ENCODE results near the gene CFAP99. TPM values are rescaled to one million over a fixed set of nuclear protein-coding genes. Genes with fewer than 3 reads are reported as not detected.

Gene CFAP99
- total and polyA plus RNA-seq, 8 donors = 0.05 to 1.4 (median 0.62) TPM; not detected in 3

- Histone ChIP-seq H3K27ac (peak overlapping the region; percentile 25 to 86 (median 74)), H3K9me3 (no peaks in the 10 kb centered on the region), H3K4me3 (no peak overlapping the region), H3K36me3 (no peaks in the 10 kb centered on the region), H3K4me1 (peaks cover 96 to 100% (median 99%) of the 10 kb centered on the region in 4 donors), H3K27me3 (no peaks in the 10 kb centered on the region)
- DNase-seq = no peak
- intact Hi-C loops (cut with DNase I; ENCODE audit: low total_unique reads) = no loop called here
- WGBS, 5 donors = 65 to 87% (median 80%) methylated on average over 4 of the region's 4 CpGs
- no peak for TF ChIP-seq POLR2AphosphoS5 (IDR thresholded peaks at IDR 0.05)
- TF ChIP-seq POLR2A (IDR thresholded peaks at IDR 0.05) = no peak
- TF ChIP-seq CTCF (IDR thresholded peaks at IDR 0.05) = no peak
- no peak for TF ChIP-seq EP300 (IDR thresholded peaks at IDR 0.05)
Observed at GRCh38 chr4:2482192-2482591, 63.4 kb downstream of the CFAP99 start.

GRCh38 chr4:2482693-2483092 is 63.9 kb downstream of the CFAP99 start:
- Histone ChIP-seq H3K27ac (peak overlapping the region; percentile 57 to 86 (median 74)), H3K4me3 (peak overlapping the region in 1 of 4 donors; percentile 4), H3K36me3 (no peaks in the 10 kb centered on the region), H3K4me1 (peaks cover 96 to 100% (median 99%) of the 10 kb centered on the region in 4 donors), H3K27me3 (no peaks in the 10 kb centered on the region), H3K9me3 (no peaks in the 10 kb centered on the region)
- DNase-seq = peak in 1 of 2 donors; percentile 60
- WGBS, 5 donors = 5 to 20% (median 12%) methylated on average over 3 of the region's 3 CpGs
- intact Hi-C loops (cut with DNase I; ENCODE audit: low total_unique reads) = no loop called here
- no peak for TF ChIP-seq EP300 (IDR thresholded peaks at IDR 0.05)
- TF ChIP-seq POLR2AphosphoS5 (IDR thresholded peaks at IDR 0.05) = peak in 1 of 3 donors; percentile 40

- 55 to 72% (median 67%) methylated on average over 3 of the region's 3 CpGs for WGBS, 5 donors
- Histone ChIP-seq H3K4me3 (peak overlapping the region in 1 of 4 donors; percentile 4), H3K36me3 (no peaks in the 10 kb centered on the region), H3K27me3 (no peaks in the 10 kb centered on the region), H3K9me3 (no peaks in the 10 kb centered on the region), H3K4me1 (peaks cover 96 to 100% (median 99%) of the 10 kb centered on the region in 4 donors), H3K27ac (peak overlapping the region; percentile 57 to 86 (median 74))
- TF ChIP-seq CTCF (IDR thresholded peaks at IDR 0.05) (no peak), POLR2AphosphoS5 (IDR thresholded peaks at IDR 0.05) (peak in 1 of 3 donors; percentile 18)
- intact Hi-C loops (cut with DNase I; ENCODE audit: low total_unique reads) = no loop called here
- DNase-seq = no peak
Observed at GRCh38 chr4:2483237-2483636, 64.5 kb downstream of the CFAP99 start.

- TF ChIP-seq EP300 (IDR thresholded peaks at IDR 0.05) (no peak), POLR2A (IDR thresholded peaks at IDR 0.05) (no peak), POLR2AphosphoS5 (IDR thresholded peaks at IDR 0.05) (no peak), CTCF (IDR thresholded peaks at IDR 0.05) (no peak)
- H3K4me1 ChIP-seq = peaks cover 90 to 100% (median 96%) of the 10 kb centered on the region in 4 donors
- no peaks in the 10 kb centered on the region for H3K9me3 ChIP-seq
- H3K4me3 ChIP-seq = no peak overlapping the region
- WGBS, 5 donors = 74 to 83% (median 80%) methylated on average over 6 of the region's 6 CpGs
- intact Hi-C loops (cut with DNase I; ENCODE audit: low total_unique reads) = no loop called here
- H3K36me3 ChIP-seq = peaks cover 0 to 8% (median 0%) of the 10 kb centered on the region in 4 donors
- H3K27ac ChIP-seq = peak overlapping the region; percentile 26 to 86 (median 74)
- no peaks in the 10 kb centered on the region for H3K27me3 ChIP-seq
- no peak for DNase-seq
Observed at GRCh38 chr4:2484185-2484584, 65.4 kb downstream of the CFAP99 start.

- H3K4me3 ChIP-seq = peak overlapping the region in 1 of 4 donors; percentile 6
- TF ChIP-seq CTCF (IDR thresholded peaks at IDR 0.05) = no peak
- TF ChIP-seq POLR2AphosphoS5 (IDR thresholded peaks at IDR 0.05) = peak; percentile 35 to 81 (median 50)
- no peak for TF ChIP-seq POLR2A (IDR thresholded peaks at IDR 0.05)
- peaks cover 0 to 14% (median under 1%) of the 10 kb centered on the region in 4 donors for H3K36me3 ChIP-seq
- H3K4me1 ChIP-seq = peaks cover 87 to 100% (median 96%) of the 10 kb centered on the region in 4 donors
- intact Hi-C loops (cut with DNase I; ENCODE audit: low total_unique reads) = no loop called here
- 7 to 27% (median 15%) methylated on average over 11 of the region's 11 CpGs for WGBS, 5 donors
- H3K27ac ChIP-seq = peak overlapping the region; percentile 72 to 86 (median 74)
- H3K27me3 ChIP-seq = no peaks in the 10 kb centered on the region
- DNase-seq = peak; percentile 85 to 90
- no peaks in the 10 kb centered on the region for H3K9me3 ChIP-seq
Observed at GRCh38 chr4:2484993-2485392, 66.2 kb downstream of the CFAP99 start.

Data from stomach (tissue), 9 donors.